ENCODE measurements around the gene TFE3. TPM values are rescaled to one million over a fixed set of nuclear protein-coding genes. Genes with fewer than 3 reads are reported as not detected.

The TFE3 gene
- total and polyA plus RNA-seq, 10 of the 15 experiments (the other 5 are each of a cell fraction or from before 2014, with no cell fraction given): 3.5 to 20.4 (median 11.6) TPM

DNA sequence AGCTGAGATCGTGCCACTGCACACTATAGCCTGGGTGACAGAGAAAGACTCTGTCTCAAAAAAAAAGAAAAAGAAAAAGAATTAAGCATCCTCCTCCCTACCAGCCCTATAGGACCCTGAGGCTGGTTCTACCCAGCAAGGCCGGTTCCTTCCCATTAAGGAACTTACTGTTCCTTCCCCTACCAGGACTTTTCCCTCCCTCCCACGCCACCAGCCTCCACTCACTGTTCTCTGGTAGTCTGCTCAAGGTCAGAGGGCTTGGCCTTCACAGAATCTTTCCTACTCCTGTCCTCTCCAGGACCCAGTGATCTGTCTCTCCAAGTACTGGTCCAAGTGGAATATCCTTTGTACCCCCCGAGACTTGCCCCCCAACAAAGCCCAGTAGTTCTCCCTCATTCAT is 42.5 kb downstream of the TFE3 start:
- no peaks in the 10 kb centered on the region for H3K9me3 ChIP-seq (replicated peaks; ENCODE audit: control insufficient read depth, insufficient read depth, low read length)
- intact Hi-C loops (cut with micrococcal nuclease; ENCODE audit: unreplicated experiment): loop anchor here (5.0 kb wide), 1 partner anchor 42 kb away; the partner anchor contains the start of gene TFE3
- H3K4me3 ChIP-seq: peak overlapping the region; percentile 62; the same call in 1 of the 2 replicates
- no peaks in the 10 kb centered on the region for H3K27me3 ChIP-seq (replicated peaks in 1 of 2; ENCODE audit: control insufficient read depth in 2 of 2, insufficient read depth in 2 of 2, low read length in 1 of 2)
- POLR2A ChIA-PET: interaction anchor here (0.6 kb wide), 1 partner anchor 26 kb away, joined by 3 read pairs; no protein-coding TSS in a partner anchor
- DNase-seq (ENCODE audit: low read depth, low spot score) (no peak), FAIRE-seq (no peak), ATAC-seq (no peak)
- H3K9ac ChIP-seq (ENCODE audit: control insufficient read depth, insufficient read depth, low read length): no peak overlapping the region
- in situ Hi-C loops (cut with MboI): no loop called here
- WGBS (ENCODE audit: insufficient coverage, insufficient replicate concordance, low lambda C conversion rate, missing lambda C conversion rate): 42% methylated on average over 4 of the region's 4 CpGs
- peaks cover 15% of the 10 kb centered on the region for H3K79me2 ChIP-seq (ENCODE audit: control insufficient read depth, insufficient read depth, low read length)
- H3K36me3 ChIP-seq (ENCODE audit: control insufficient read depth in 2 of 2, insufficient read depth in 2 of 2, low read length in 1 of 2): peaks cover 0 to 8% of the 10 kb centered on the region in 2 experiments; a peak in 3 of 4 replicates
- no peaks in the 10 kb centered on the region; the same call in none of the 2 replicates for H3K4me1 ChIP-seq (ENCODE audit: control insufficient read depth, insufficient read depth, low read length)
- RAD21 ChIA-PET (ENCODE audit: unreplicated experiment): no interaction called here
- peak overlapping the region; percentile 49 for H3K4me2 ChIP-seq (ENCODE audit: control insufficient read depth, insufficient read depth)
- SMC1A ChIA-PET (ENCODE audit: uncharacterized antibody, unreplicated experiment): no interaction called here
- no TSS peak for BruUV-seq (replicated peaks)
- H3K27ac ChIP-seq (ENCODE audit: control insufficient read depth, insufficient read depth): no peak overlapping the region
- TF ChIP-seq STAT3 (IDR thresholded peaks at IDR 0.05; ENCODE audit: low read depth, low read length): no peak
- TF ChIP-seq RAD51 (IDR thresholded peaks at IDR 0.05): no peak
- no peak for TF ChIP-seq RCOR1 (conservative IDR thresholded peaks at IDR 0.05; ENCODE audit: low read depth, low read length)
- TF ChIP-seq RUNX3 (IDR thresholded peaks at IDR 0.05; ENCODE audit: low read length): no peak
- TF ChIP-seq SPI1 (IDR thresholded peaks at IDR 0.05; ENCODE audit: borderline replicate concordance, insufficient read depth, low read depth, low read length): no peak
- TF ChIP-seq HDAC6 (IDR thresholded peaks at IDR 0.05; ENCODE audit: unreplicated experiment): no peak
- no peak for TF ChIP-seq CREM (IDR thresholded peaks at IDR 0.05; ENCODE audit: low read depth)
- no peak for TF ChIP-seq SMC3 (IDR thresholded peaks at IDR 0.05; ENCODE audit: borderline replicate concordance, low read length)
- no peak for TF ChIP-seq PAX8 (IDR thresholded peaks at IDR 0.05)
- no peak for TF ChIP-seq JUNB (IDR thresholded peaks at IDR 0.05)
- no peak for TF ChIP-seq ZNF687 (IDR thresholded peaks at IDR 0.05)
- no peak for TF ChIP-seq RELB (IDR thresholded peaks at IDR 0.05; ENCODE audit: low read depth)
- no peak for TF ChIP-seq YY1 (IDR thresholded peaks at IDR 0.05; ENCODE audit: low read depth, low read length)
- TF ChIP-seq, protein P1, sequence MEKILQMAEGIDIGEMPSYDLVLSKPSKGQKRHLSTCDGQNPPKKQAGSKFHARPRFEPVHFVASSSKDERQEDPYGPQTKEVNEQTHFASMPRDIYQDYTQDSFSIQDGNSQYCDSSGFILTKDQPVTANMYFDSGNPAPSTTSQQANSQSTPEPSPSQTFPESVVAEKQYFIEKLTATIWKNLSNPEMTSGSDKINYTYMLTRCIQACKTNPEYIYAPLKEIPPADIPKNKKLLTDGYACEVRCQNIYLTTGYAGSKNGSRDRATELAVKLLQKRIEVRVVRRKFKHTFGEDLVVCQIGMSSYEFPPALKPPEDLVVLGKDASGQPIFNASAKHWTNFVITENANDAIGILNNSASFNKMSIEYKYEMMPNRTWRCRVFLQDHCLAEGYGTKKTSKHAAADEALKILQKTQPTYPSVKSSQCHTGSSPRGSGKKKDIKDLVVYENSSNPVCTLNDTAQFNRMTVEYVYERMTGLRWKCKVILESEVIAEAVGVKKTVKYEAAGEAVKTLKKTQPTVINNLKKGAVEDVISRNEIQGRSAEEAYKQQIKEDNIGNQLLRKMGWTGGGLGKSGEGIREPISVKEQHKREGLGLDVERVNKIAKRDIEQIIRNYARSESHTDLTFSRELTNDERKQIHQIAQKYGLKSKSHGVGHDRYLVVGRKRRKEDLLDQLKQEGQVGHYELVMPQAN (conservative IDR thresholded peaks at IDR 0.05): no peak
- TF ChIP-seq RAD21 (IDR thresholded peaks at IDR 0.05; ENCODE audit: insufficient read depth, low read depth, low read length): no peak
- TF ChIP-seq, protein P2, sequence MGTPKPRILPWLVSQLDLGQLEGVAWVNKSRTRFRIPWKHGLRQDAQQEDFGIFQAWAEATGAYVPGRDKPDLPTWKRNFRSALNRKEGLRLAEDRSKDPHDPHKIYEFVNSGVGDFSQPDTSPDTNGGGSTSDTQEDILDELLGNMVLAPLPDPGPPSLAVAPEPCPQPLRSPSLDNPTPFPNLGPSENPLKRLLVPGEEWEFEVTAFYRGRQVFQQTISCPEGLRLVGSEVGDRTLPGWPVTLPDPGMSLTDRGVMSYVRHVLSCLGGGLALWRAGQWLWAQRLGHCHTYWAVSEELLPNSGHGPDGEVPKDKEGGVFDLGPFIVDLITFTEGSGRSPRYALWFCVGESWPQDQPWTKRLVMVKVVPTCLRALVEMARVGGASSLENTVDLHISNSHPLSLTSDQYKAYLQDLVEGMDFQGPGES (IDR thresholded peaks at IDR 0.05): no peak
- CTCF ChIA-PET: no interaction called here
- H2AFZ ChIP-seq (ENCODE audit: control insufficient read depth, low read depth, low read length): no peak overlapping the region
- no peaks in the 10 kb centered on the region; the same call in 1 of the 2 replicates for H4K20me1 ChIP-seq (ENCODE audit: control insufficient read depth, insufficient read depth)

Measured in GM12878 (cell line).